ENCODE measurements around the gene CCDC17. TPM values are rescaled to one million over a fixed set of nuclear protein-coding genes. Genes with fewer than 3 reads are reported as not detected.

Gene CCDC17
- 0.46 and 1.3 TPM in 2 replicates for total RNA-seq (2014; rRNA removed; shearing (Covaris generic))

GRCh38 chr1:45623972-45624371 is at the start of gene CCDC17:
CCDC17 (minus strand) TSS chr1:45624054; CDS start chr1:45623909, 145 bp downstream.
- Histone ChIP-seq H3K4me1 (no peaks in the 10 kb centered on the region), H3K27me3 (no peaks in the 10 kb centered on the region), H3K9me3 (replicated peaks) (no peaks in the 10 kb centered on the region), H3K4me3 (no peak within 1 kb of the TSS), H3K27ac (no peak within 1 kb of the TSS), H3K36me3 (peaks cover 41% of the 10 kb centered on the region)
- no peak for DNase-seq

- no peaks in the 10 kb centered on the region for H3K9me3 ChIP-seq (replicated peaks)
- DNase-seq = no peak
- H3K4me3 ChIP-seq = no peak overlapping the region
- H3K27me3 ChIP-seq = no peaks in the 10 kb centered on the region
- H3K36me3 ChIP-seq = peaks cover 8% of the 10 kb centered on the region
- peaks cover 4% of the 10 kb centered on the region; the same call in 1 of the 2 replicates for H3K4me1 ChIP-seq
- no peak overlapping the region for H3K27ac ChIP-seq
These were observed 46.2 kb upstream of the CCDC17 start for GRCh38 chr1:45669859-45670655.

- peaks cover 4% of the 10 kb centered on the region; the same call in 1 of the 2 replicates for H3K4me1 ChIP-seq
- no peak for DNase-seq
- no peaks in the 10 kb centered on the region for H3K27me3 ChIP-seq
- H3K4me3 ChIP-seq = no peak overlapping the region
- peaks cover 1% of the 10 kb centered on the region for H3K36me3 ChIP-seq
- no peaks in the 10 kb centered on the region for H3K9me3 ChIP-seq (replicated peaks)
- no peak overlapping the region for H3K27ac ChIP-seq
These were observed 45.5 kb upstream of the CCDC17 start for GRCh38 chr1:45669379-45669778.

GRCh38 chr1:45668526-45668925 is 44.7 kb upstream of the CCDC17 start:
- no peaks in the 10 kb centered on the region for H3K27me3 ChIP-seq
- H3K27ac ChIP-seq = no peak overlapping the region
- H3K4me3 ChIP-seq = no peak overlapping the region
- DNase-seq = no peak
- H3K36me3 ChIP-seq = no peaks in the 10 kb centered on the region; the same call in 1 of the 2 replicates
- no peaks in the 10 kb centered on the region for H3K9me3 ChIP-seq (replicated peaks)
- no peaks in the 10 kb centered on the region for H3K4me1 ChIP-seq

GRCh38 chr1:45667321-45668111 is 43.7 kb upstream of the CCDC17 start:
- H3K27me3 ChIP-seq = no peaks in the 10 kb centered on the region
- H3K9me3 ChIP-seq (replicated peaks) = no peaks in the 10 kb centered on the region; the same call in 1 of the 2 replicates
- no peak for DNase-seq
- H3K4me3 ChIP-seq = no peak overlapping the region
- H3K4me1 ChIP-seq = no peaks in the 10 kb centered on the region
- no peaks in the 10 kb centered on the region; the same call in 1 of the 2 replicates for H3K36me3 ChIP-seq
- no peak overlapping the region for H3K27ac ChIP-seq

- H3K36me3 ChIP-seq = no peaks in the 10 kb centered on the region; the same call in 1 of the 2 replicates
- no peaks in the 10 kb centered on the region; the same call in 1 of the 2 replicates for H3K9me3 ChIP-seq (replicated peaks)
- H3K27me3 ChIP-seq = no peaks in the 10 kb centered on the region
- no peaks in the 10 kb centered on the region for H3K4me1 ChIP-seq
- no peak overlapping the region for H3K27ac ChIP-seq
- H3K4me3 ChIP-seq = no peak overlapping the region
- no peak for DNase-seq
These were observed 43.0 kb upstream of the CCDC17 start for GRCh38 chr1:45666836-45667235.

GRCh38 chr1:45660336-45660735 is 36.5 kb upstream of the CCDC17 start:
- no peak overlapping the region for H3K27ac ChIP-seq
- H3K36me3 ChIP-seq = peaks cover 57% of the 10 kb centered on the region
- H3K4me1 ChIP-seq = no peaks in the 10 kb centered on the region
- no peak for DNase-seq
- no peaks in the 10 kb centered on the region; the same call in 1 of the 2 replicates for H3K9me3 ChIP-seq (replicated peaks)
- no peaks in the 10 kb centered on the region for H3K27me3 ChIP-seq
- no peak overlapping the region for H3K4me3 ChIP-seq

- no peaks in the 10 kb centered on the region for H3K4me1 ChIP-seq
- DNase-seq = no peak
- no peaks in the 10 kb centered on the region for H3K27me3 ChIP-seq
- no peaks in the 10 kb centered on the region; the same call in 1 of the 2 replicates for H3K9me3 ChIP-seq (replicated peaks)
- no peak overlapping the region for H3K4me3 ChIP-seq
- peaks cover 68% of the 10 kb centered on the region for H3K36me3 ChIP-seq
- H3K27ac ChIP-seq = no peak overlapping the region
These were observed 35.4 kb upstream of the CCDC17 start for GRCh38 chr1:45659222-45659621.

GRCh38 chr1:45658171-45658570 is 34.3 kb upstream of the CCDC17 start:
- Histone ChIP-seq H3K36me3 (peaks cover 75% of the 10 kb centered on the region), H3K4me1 (no peaks in the 10 kb centered on the region), H3K27me3 (no peaks in the 10 kb centered on the region), H3K9me3 (replicated peaks) (no peaks in the 10 kb centered on the region; the same call in 1 of the 2 replicates), H3K27ac (no peak overlapping the region), H3K4me3 (no peak overlapping the region)
- no peak for DNase-seq

- peaks cover 87% of the 10 kb centered on the region for H3K36me3 ChIP-seq
These were observed 32.8 kb upstream of the CCDC17 start for GRCh38 chr1:45656573-45657226.

GRCh38 chr1:45654540-45655280 is 30.9 kb upstream of the CCDC17 start:
- DNase-seq = no peak
- no peaks in the 10 kb centered on the region for H3K4me1 ChIP-seq
- no peak overlapping the region for H3K4me3 ChIP-seq
- H3K27ac ChIP-seq = no peak overlapping the region
- H3K27me3 ChIP-seq = no peaks in the 10 kb centered on the region
- H3K9me3 ChIP-seq (replicated peaks) = no peaks in the 10 kb centered on the region
- H3K36me3 ChIP-seq = peaks cover 92% of the 10 kb centered on the region

More at GRCh38 chr1:45656573-45657226, 32.8 kb upstream of the CCDC17 start:
- Histone ChIP-seq H3K4me3 (no peak overlapping the region), H3K27me3 (no peaks in the 10 kb centered on the region), H3K4me1 (no peaks in the 10 kb centered on the region), H3K27ac (no peak overlapping the region), H3K9me3 (replicated peaks) (no peaks in the 10 kb centered on the region)
- DNase-seq = no peak

GRCh38 chr1:45647248-45648021 is 23.6 kb upstream of the CCDC17 start:
- H3K9me3 ChIP-seq (replicated peaks) = no peaks in the 10 kb centered on the region
- DNase-seq = no peak
- no peaks in the 10 kb centered on the region for H3K4me1 ChIP-seq
- H3K27me3 ChIP-seq = no peaks in the 10 kb centered on the region
- H3K27ac ChIP-seq = no peak overlapping the region
- peaks cover 60% of the 10 kb centered on the region for H3K36me3 ChIP-seq
- H3K4me3 ChIP-seq = no peak overlapping the region

- Histone ChIP-seq H3K27ac (no peak overlapping the region), H3K27me3 (no peaks in the 10 kb centered on the region), H3K9me3 (replicated peaks) (no peaks in the 10 kb centered on the region), H3K4me3 (no peak overlapping the region), H3K36me3 (peaks cover 59% of the 10 kb centered on the region), H3K4me1 (no peaks in the 10 kb centered on the region)
- DNase-seq = no peak
These were observed 20.8 kb upstream of the CCDC17 start for GRCh38 chr1:45644661-45645060.
